GM04503 (cell line): ENCODE measurements around the gene RRAS2.
"Not testable (repeated sequence)": the region's sequence is repeated elsewhere in the genome, so short reads cannot be mapped to it uniquely, and the experiment has no call there.

Experiments used
- DNase-seq: peaks from one replicate; pipeline ENCODE4 v3.0.0-alpha.2; 2012; ENCODE audit warnings: low read depth

The RRAS2 gene

GRCh38 chr11:14358729-14359439, at the start of gene RRAS2:
Gene RRAS2 (minus strand): TSS chr11:14359183. CDS start chr11:14358870, 313 bp downstream.
- no peak for DNase-seq

GRCh38 chr11:14408612-14409011, 49.6 kb upstream of the RRAS2 start:
- DNase-seq = no peak

DNA sequence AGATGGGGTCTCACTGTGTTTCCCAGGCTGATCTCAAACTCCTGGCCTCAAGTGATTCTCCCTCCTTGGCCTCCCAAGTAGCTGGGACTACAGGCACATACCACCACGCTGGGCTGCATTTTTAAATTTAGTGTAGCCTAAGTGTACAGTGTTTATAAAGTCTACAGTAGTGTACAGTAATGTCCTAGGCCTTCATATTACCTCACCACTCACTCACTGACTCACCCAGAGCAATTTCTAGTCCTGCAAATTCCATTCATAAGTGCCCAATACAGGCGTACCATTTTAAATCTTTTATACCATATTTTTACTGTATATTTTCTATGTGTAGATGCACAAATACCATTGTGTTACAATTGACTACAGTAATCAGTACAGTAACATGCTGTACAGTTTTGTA, 47.1 kb upstream of the RRAS2 start:
- DNase-seq = not testable (repeated sequence)

DNA sequence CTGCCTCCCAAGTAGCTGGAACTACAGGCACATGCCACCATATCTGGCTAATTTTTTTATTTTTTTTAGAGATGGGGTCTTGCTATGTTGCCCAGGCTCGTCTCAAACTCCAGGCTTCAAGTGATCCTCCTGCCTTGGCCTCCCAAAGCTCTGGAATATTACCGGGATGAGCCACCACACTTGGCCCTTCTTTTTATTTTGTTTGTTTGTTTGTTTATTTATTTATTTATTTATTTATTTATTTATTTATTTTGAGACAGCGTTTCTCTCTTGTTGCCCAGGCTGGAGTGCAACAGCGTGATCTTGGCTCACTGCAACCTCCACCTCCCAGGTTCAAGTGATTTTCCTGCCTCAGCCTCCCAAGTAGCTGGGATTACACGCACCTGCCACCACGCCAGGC, 44.5 kb upstream of the RRAS2 start:
- DNase-seq = not testable (repeated sequence)

GRCh38 chr11:14399087-14399486, 40.1 kb upstream of the RRAS2 start:
- no peak for DNase-seq

- no peak for DNase-seq
These were observed 37.3 kb upstream of the RRAS2 start for GRCh38 chr11:14396273-14396672.

DNA sequence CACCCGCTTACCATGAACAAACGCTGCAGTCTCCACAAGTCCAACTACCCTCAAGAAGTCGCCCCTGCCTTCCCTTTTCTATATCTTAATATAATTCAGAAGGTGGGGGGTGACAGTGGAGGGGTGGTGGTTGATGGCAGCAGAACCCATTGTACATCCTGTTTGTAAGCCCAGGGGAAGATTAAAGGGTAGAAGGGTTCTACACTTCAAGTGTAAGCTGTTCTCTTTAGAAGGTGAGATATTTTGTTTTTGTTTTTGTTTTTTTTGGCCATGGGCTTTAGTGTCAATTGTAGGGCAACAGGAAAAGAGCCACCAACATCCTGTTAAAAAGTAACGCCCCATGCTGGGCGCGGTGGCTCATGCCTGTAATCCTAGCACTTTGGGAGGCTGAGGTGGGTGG, 34.9 kb upstream of the RRAS2 start:
- no peak for DNase-seq

DNA sequence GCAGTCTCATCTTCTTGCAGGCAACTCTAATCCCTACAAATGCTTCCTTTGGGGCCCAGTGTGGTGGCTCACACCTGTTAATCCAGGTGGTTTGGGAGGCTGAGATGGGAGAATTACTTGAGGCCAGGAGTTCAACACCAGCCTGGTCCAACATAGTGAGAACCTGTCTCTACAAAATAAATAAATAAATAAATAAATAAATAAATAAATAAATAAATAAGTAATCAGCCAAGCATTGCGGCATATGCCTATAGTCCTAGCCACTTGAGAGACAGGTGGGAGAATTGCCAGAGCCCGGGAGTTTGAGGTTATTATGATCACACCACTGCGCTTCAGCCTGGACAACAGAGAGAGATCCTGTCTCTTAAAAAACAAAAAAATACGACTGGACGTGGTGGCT, 34.1 kb upstream of the RRAS2 start:
- no peak for DNase-seq

- no peak for DNase-seq
These were observed 31.7 kb upstream of the RRAS2 start for GRCh38 chr11:14390669-14391068.

DNA sequence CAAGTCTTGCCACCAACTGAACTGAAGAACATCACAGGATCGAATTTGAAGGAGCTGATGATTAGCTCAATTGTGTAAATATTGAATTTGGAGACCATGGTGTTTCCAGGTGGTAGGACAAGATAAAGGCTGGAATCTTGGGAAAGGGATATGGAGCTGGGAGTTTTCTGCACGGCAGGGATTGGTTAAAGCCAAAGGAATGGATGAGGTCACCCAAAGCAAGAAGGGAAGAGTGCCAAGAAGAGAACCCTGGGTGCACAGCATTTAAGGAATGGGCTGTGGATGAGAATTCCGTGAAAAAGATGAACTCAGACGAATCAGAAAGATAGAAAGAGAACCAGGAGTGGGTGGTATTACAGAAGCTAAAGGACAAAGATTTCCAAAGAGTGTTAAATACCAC, 29.4 kb upstream of the RRAS2 start:
- DNase-seq = no peak

DNA sequence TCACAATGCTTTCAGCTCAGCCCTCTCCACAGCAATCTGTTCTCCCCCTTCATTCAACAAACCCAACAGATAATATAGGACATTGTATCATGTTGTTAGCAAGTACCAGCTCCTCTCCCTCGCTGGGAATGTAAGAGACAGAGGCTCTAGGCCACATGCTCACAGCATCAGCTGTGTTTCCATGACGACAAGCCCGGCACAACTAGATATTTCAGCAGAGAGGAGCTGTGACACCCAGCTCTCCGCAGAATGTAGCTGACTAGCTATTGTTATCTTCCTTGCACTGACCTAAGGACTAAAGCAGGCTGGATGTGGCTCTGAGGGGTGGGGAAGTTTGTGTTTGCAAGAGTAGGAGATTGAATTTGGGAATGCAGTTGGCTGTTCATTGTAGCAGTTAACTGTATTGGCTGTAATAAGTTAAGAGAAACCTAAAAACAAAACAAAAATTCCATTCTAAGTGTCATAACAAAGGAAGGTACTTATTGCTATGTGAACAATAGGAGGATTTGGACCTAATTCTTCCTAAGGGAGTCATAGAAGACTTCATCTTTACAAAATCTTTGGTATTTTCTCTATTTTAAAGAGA, 28.0 kb upstream of the RRAS2 start:
- peak; percentile 90 for DNase-seq

- no peak for DNase-seq
These were observed 27.1 kb upstream of the RRAS2 start for GRCh38 chr11:14386081-14386480.

DNA sequence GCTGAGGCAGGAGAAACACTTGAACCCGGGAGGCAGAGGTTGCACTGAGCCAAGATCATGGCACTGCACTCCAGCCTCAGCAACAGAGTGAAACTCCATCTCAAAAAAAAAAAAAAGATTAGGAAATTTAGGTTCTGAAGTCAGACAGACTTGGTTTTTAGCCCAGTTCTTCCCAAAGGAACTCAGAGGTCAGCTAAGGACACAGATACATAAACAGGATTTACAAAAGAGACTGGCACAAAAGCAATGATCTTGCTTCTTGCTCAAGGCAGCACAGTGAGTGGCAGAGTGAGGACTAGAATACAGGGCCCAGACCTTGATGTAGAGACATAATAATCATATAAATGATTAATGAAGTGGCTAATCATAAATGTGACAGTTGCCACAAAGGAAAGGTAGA, 25.4 kb upstream of the RRAS2 start:
- peak; percentile 85 for DNase-seq

- DNase-seq = no peak
These were observed 23.0 kb upstream of the RRAS2 start for GRCh38 chr11:14381968-14382367.

DNA sequence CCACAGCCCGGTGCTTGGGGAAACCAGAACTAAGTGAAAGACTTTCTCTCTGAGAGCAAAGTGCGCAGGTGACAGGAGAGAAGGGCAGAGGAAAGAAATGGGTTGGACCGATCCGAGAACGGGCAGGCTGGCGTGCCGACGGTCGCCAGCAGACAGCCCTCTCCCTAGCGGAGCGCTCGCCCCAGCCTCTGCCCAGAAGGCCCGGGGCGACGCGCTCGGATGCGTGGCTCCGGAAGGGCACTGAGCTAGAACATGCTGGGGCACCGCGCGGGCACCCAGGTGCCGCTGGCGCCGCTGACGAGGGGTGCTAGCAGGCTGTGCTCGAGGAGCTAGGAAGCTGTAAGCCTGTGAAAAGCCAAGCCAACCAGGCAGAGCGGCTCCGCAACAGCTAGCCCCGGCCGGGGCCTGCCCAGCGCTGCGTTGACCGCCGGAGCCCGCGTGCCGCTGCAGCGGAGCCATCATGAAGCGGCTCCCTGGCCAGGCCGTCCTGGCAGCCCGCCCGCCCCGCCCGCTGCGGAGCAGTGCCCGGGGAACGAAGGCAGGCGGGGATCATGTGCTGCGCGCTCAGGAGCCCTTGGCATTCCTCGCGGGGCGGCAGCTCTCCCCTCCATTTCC, 22.1 kb upstream of the RRAS2 start:
- no peak for DNase-seq

- DNase-seq = no peak
These were observed 21.3 kb upstream of the RRAS2 start for GRCh38 chr11:14380125-14380936.

GRCh38 chr11:14378171-14378570, 19.2 kb upstream of the RRAS2 start:
- DNase-seq = no peak

DNA sequence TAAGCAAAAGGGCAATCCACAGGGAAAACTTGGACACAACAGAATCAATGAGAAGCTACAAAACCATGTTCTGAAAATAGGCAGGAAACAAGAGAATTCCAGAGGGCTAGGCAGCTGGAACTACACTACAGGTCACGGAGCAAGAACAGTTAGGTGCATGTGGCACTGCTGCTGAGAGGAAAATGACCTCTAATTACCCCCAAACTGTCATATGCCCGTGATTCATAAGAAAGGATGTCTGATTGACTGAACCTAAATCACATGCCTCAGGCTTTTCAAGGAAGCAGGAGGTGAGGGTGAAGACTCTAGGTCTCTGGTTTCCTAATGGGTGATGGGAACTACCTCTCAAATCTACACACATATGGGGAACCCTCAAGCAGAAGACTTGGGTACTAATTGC, 17.9 kb upstream of the RRAS2 start:
- no peak for DNase-seq

GRCh38 chr11:14374922-14375830, 16.2 kb upstream of the RRAS2 start:
- DNase-seq = no peak

GRCh38 chr11:14373941-14374646, 15.1 kb upstream of the RRAS2 start:
- peak; percentile 86 for DNase-seq

- DNase-seq = no peak
These were observed 13.0 kb upstream of the RRAS2 start for GRCh38 chr11:14372011-14372410.
